PC-3 (cell line): ENCODE data around the gene NARS2. TPM values are rescaled to one million over a fixed set of nuclear protein-coding genes. Genes with fewer than 3 reads are reported as not detected.

ENCODE experiments used
- ATAC-seq: fragments of 200-7000 bp; cut with Tn5 transposase; 2 replicates; pipeline ENCODE4 v1.9.1; 2020; ENCODE audit warnings: mild to moderate bottlenecking, moderate library complexity
- BruUV-seq: library from RNA; stranded (reverse); fragments of 400-500 nt; replicated peaks from 2 replicates; lab custom pipeline; 2021; lab: Mats Ljungman, UMichigan
- CTCF ChIA-PET: fragments of 300-600 bp; sonication (Branson Sonifier 250); formaldehyde crosslinking; loops from one replicate; lab custom pipeline; 2022; ENCODE audit warnings: antibody characterized with exemption; lab: Charles Lee
- POLR2A ChIA-PET: fragments of 300-600 bp; sonication (Branson Sonifier 250); formaldehyde crosslinking; loops from one replicate; lab custom pipeline; 2022; ENCODE audit warnings: antibody characterized with exemption; ENCODE audit not compliant: unreplicated experiment; lab: Charles Lee
- DNase-seq: peaks from one replicate; pipeline ENCODE4 v3.0.0-alpha.2; 2015
- H2AFZ ChIP-seq: fragments of 300-600 bp; sonication (generic); 2 replicates; pipeline ENCODE4 v1.6.0; 2016; ENCODE audit warnings: antibody characterized with exemption, low read length
- H3F3A ChIP-seq: fragments of 300-600 bp; sonication (generic); one replicate; pipeline ENCODE4 v1.6.0; 2017; ENCODE audit warnings: antibody characterized with exemption, low read length, control low read depth, mild to moderate bottlenecking; ENCODE audit not compliant: unreplicated experiment
- H3K27ac ChIP-seq: fragments of 300-600 bp; sonication (generic); 2 replicates; pipeline ENCODE4 v1.5.1; 2016; ENCODE audit warnings: mild to moderate bottlenecking, low read length
- H3K27me3 ChIP-seq: fragments of 300-600 bp; sonication (generic); 2 replicates; pipeline ENCODE4 v1.6.1; 2016; ENCODE audit warnings: low read length, mixed read lengths
- H3K36me3 ChIP-seq: fragments of 300-600 bp; sonication (generic); 2 replicates; pipeline ENCODE4 v1.6.1; 2016; ENCODE audit warnings: low read depth, mixed run types, low read length, mixed read lengths
- H3K4me1 ChIP-seq: fragments of 300-600 bp; sonication (generic); 2 replicates; pipeline ENCODE4 v1.5.1; 2016; ENCODE audit warnings: low read length; ENCODE audit not compliant: insufficient read depth
- H3K4me2 ChIP-seq: fragments of 300-600 bp; sonication (generic); 2 replicates; pipeline ENCODE4 v1.6.0; 2016; ENCODE audit warnings: low read length
- H3K4me3 ChIP-seq: fragments of 300-600 bp; sonication (generic); 2 replicates; pipeline ENCODE4 v1.5.1; 2016; ENCODE audit warnings: mild to moderate bottlenecking, low read length, mixed read lengths
- H3K79me2 ChIP-seq: fragments of 300-600 bp; sonication (generic); 2 replicates; pipeline ENCODE4 v1.6.1; 2017; ENCODE audit warnings: low read length, mixed read lengths
- H3K9ac ChIP-seq: fragments of 300-600 bp; sonication (generic); 2 replicates; pipeline ENCODE4 v1.6.0; 2016; ENCODE audit warnings: mild to moderate bottlenecking, low read length
- H3K9me2 ChIP-seq: fragments of 300-600 bp; sonication (generic); replicated peaks from 2 replicates; pipeline ENCODE4 v1.6.1; 2016; ENCODE audit warnings: mixed run types, low read length, mixed read lengths
- H3K9me3 ChIP-seq: fragments of 300-600 bp; sonication (generic); 2 replicates; pipeline ENCODE4 v1.6.1; 2016; ENCODE audit warnings: low read length, mixed read lengths
- H4K20me1 ChIP-seq: fragments of 300-600 bp; sonication (generic); 2 replicates; pipeline ENCODE4 v1.6.1; 2016; ENCODE audit warnings: low read length, mixed read lengths
- CTCF ChIP-seq: fragments of 300-600 bp; sonication (generic); conservative IDR thresholded peaks from 2 replicates; pipeline ENCODE4 v1.5.1; 2017; ENCODE audit warnings: antibody characterized with exemption, low read depth, mild to moderate bottlenecking, low read length
- EZH2 ChIP-seq: fragments of 300-600 bp; sonication (generic); IDR thresholded peaks from one replicate; pipeline ENCODE4 v1.6.1; 2017; ENCODE audit warnings: antibody characterized with exemption, mild to moderate bottlenecking, low read length; ENCODE audit not compliant: unreplicated experiment
- EZH2phosphoT487 ChIP-seq: fragments of 300-600 bp; sonication (generic); IDR thresholded peaks from 2 replicates; pipeline ENCODE4 v1.6.1; 2018; ENCODE audit warnings: mild to moderate bottlenecking, antibody characterized with exemption, low read length, borderline replicate concordance
- intact Hi-C: fragments of 100-400 bp; cut with micrococcal nuclease; formaldehyde crosslinking; loops from 2 replicates; pipeline ENCODE4 v1.9.0; 2023
- total RNA-seq: library from RNA; depleted of rRNA; stranded (reverse); fragments of >200 nt; gene quantifications from 2 replicates; pipeline ENCODE4 v1.2.3, GENCODE V29; 2014

Gene NARS2
- total RNA-seq, 1 experiment from 2014 or later = 33.5 TPM

DNA sequence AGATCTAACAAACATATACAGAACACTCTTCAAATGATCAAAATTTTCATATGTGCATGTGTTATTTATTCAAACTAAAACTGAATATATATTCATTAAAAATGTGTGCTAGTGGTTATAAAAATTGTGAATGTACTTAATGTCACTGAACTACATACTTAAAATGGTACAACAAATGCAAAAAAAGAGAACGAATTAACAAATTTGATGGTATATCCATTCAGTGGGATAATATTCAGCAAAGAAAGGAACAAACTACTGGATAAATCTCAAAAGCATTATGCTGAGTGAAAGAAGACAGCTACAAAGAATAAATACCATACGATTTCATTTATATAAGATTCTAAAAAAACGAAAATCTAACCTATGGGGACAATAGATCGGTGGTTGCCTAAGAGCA, 64.1 kb downstream of the NARS2 start:
- no peak overlapping the region for H3K27ac ChIP-seq
- H3K4me1 ChIP-seq = no peaks in the 10 kb centered on the region
- no peaks in the 10 kb centered on the region for H3K79me2 ChIP-seq
- peaks cover 13% of the 10 kb centered on the region for H3K36me3 ChIP-seq
- H3K9ac ChIP-seq = no peak overlapping the region
- no peaks in the 10 kb centered on the region for H3K9me2 ChIP-seq
- no peak overlapping the region for H3K4me3 ChIP-seq
- POLR2A ChIA-PET = interaction anchor here (0.7 kb wide), 1 partner anchor 226 kb away, joined by 4 read pairs; no protein-coding TSS in a partner anchor
- BruUV-seq = no TSS peak
- peaks cover 8% of the 10 kb centered on the region; the same call in 1 of the 2 replicates for H3K9me3 ChIP-seq
- DNase-seq (no peak), ATAC-seq (no peak)
- H3F3A ChIP-seq = no peaks in the 10 kb centered on the region
- no peak for TF ChIP-seq CTCF
- no peak for TF ChIP-seq EZH2
- no peak for TF ChIP-seq EZH2phosphoT487
- no peaks in the 10 kb centered on the region for H3K27me3 ChIP-seq
- no peak overlapping the region for H2AFZ ChIP-seq
- CTCF ChIA-PET = no interaction called here
- intact Hi-C loops = no loop called here
- no peak overlapping the region for H3K4me2 ChIP-seq
- no peaks in the 10 kb centered on the region for H4K20me1 ChIP-seq

DNA sequence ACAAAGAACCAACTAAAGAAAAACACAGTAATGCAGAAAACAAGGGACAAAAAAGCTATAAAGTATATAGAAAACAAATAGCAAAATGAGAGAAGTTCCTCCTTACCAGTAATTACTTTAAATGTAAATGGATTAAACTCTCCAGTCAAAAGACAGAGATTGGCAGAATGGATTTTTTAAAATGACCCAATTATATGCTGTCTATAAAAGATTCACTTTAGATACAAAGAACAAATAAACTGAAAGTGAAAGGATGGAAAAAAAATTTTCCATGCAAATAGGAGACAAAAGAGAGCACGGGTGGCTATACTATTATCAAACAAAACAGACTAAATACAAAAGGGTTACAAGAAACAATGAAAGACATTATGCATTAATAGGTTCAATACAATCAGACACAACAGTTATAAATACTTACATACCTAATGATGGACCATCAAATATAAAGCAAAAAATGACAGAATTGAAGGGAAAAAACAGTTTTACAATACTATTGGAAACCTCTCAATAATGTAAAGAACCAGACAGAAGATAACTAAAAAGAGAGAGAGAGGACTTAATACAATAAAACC, 64.6 kb downstream of the NARS2 start:
- no peaks in the 10 kb centered on the region for H3K27me3 ChIP-seq
- POLR2A ChIA-PET = no interaction called here

More for the DNA sequence above, 64.6 kb downstream of the NARS2 start:
- Histone ChIP-seq H3K9me2 (no peaks in the 10 kb centered on the region), H3F3A (no peaks in the 10 kb centered on the region), H3K4me3 (no peak overlapping the region), H3K4me1 (no peaks in the 10 kb centered on the region), H3K79me2 (no peaks in the 10 kb centered on the region), H3K36me3 (peaks cover 13% of the 10 kb centered on the region), H4K20me1 (no peaks in the 10 kb centered on the region), H3K4me2 (no peak overlapping the region), H3K9ac (no peak overlapping the region), H3K9me3 (peaks cover 8% of the 10 kb centered on the region; the same call in 1 of the 2 replicates), H3K27ac (no peak overlapping the region), H2AFZ (no peak overlapping the region)
- no TSS peak for BruUV-seq
- DNase-seq (no peak), ATAC-seq (no peak)
- no peak for TF ChIP-seq CTCF
- TF ChIP-seq EZH2phosphoT487 = no peak
- CTCF ChIA-PET = no interaction called here
- intact Hi-C loops = no loop called here
